AG04449 (cell line): ENCODE measurements around the gene MBLAC1.
A peak's percentile ranks its signal among the peaks of the same experiment; 100 is the strongest.

Experiments used
- CTCF ChIA-PET: fragments of 350-600 bp; formaldehyde crosslinking; extraction: SDS; loops from one replicate; lab custom pipeline; 2021; ENCODE audit warnings: antibody characterized with exemption; lab: Yijun Ruan, JAX
- POLR2A ChIA-PET: fragments of 400-600, 350-600 bp; formaldehyde crosslinking; extraction: SDS; loops from one replicate; lab custom pipeline; 2020; ENCODE audit warnings: antibody characterized with exemption, inconsistent platforms; lab: Yijun Ruan, JAX
- DNase-seq: peaks from one replicate; pipeline ENCODE4 v3.0.0-alpha.2; 2010; ENCODE audit warnings: low read depth, low spot score
- H3K4me3 ChIP-seq: 2 replicates; pipeline ENCODE4 v1.5.1; 2011; ENCODE audit warnings: low read depth, mild to moderate bottlenecking, control low read depth, low read length
- CTCF ChIP-seq: IDR thresholded peaks from one replicate; pipeline ENCODE4 v1.5.1; 2011; ENCODE audit warnings: mild to moderate bottlenecking, moderate library complexity, low read length, control low read depth, inconsistent platforms; ENCODE audit not compliant: insufficient read depth; ENCODE audit errors: missing control alignments

Gene MBLAC1

GRCh38 chr7:100082978-100083377 lies 43.8 kb upstream of the MBLAC1 start:
- POLR2A ChIA-PET: no interaction called here
- DNase-seq: no peak
- no peak for TF ChIP-seq CTCF
- CTCF ChIA-PET: interaction anchor here (0.7 to 8.4 kb wide), 12 partner anchors 8 to 166 kb away, joined by 3 to 105 read pairs (median 4); partner anchors contain the start of genes MCM7 and ZSCAN21
- H3K4me3 ChIP-seq: no peak overlapping the region

GRCh38 chr7:100085515-100085914 lies 41.3 kb upstream of the MBLAC1 start:
- no peak for TF ChIP-seq CTCF
- CTCF ChIA-PET: interaction anchor here (1.1 to 8.4 kb wide), 3 partner anchors 15 to 106 kb away, joined by 4 to 105 read pairs (median 6); no protein-coding TSS in a partner anchor
- no peak for DNase-seq
- POLR2A ChIA-PET: no interaction called here
- H3K4me3 ChIP-seq: no peak overlapping the region

GRCh38 chr7:100087055-100087750 lies 39.6 kb upstream of the MBLAC1 start:
- ChIA-PET POLR2A (interaction anchor here (0.6 to 1.5 kb wide), 2 partner anchors 14 to 342 kb away, joined by 4 to 10 read pairs; partner anchors contain the start of genes AP4M1, MCM7 and MEPCE), CTCF (interaction anchor here (0.7 to 8.4 kb wide), 3 partner anchors 13 to 94 kb away, joined by 3 to 105 read pairs (median 7); no protein-coding TSS in a partner anchor)
- DNase-seq: peak; percentile 97
- TF ChIP-seq CTCF: no peak
- no peak overlapping the region for H3K4me3 ChIP-seq

GRCh38 chr7:100088095-100088620 lies 38.6 kb upstream of the MBLAC1 start:
- TF ChIP-seq CTCF: no peak
- H3K4me3 ChIP-seq: peak overlapping the region; percentile 89
- DNase-seq: no peak
- ChIA-PET POLR2A (interaction anchor here (0.6 to 1.2 kb wide), 2 partner anchors 13 to 38 kb away, joined by 3 to 14 read pairs; partner anchors contain the start of genes AP4M1, MCM7 and ZSCAN21), CTCF (interaction anchor here (1.0 to 1.9 kb wide), 2 partner anchors 9 to 12 kb away, joined by 3 to 7 read pairs; no protein-coding TSS in a partner anchor)

- no peak for TF ChIP-seq CTCF
- H3K4me3 ChIP-seq: peak within 1 kb of the TSS; percentile 89
- ChIA-PET CTCF (interaction anchor here (1.0 to 1.9 kb wide), 2 partner anchors 9 to 11 kb away, joined by 3 to 7 read pairs; no protein-coding TSS in a partner anchor), POLR2A (interaction anchor here (0.6 to 2.1 kb wide), 3 partner anchors 12 to 39 kb away, joined by 3 to 14 read pairs (median 11); partner anchors contain the start of genes AP4M1, MCM7 and ZSCAN21)
- no peak for DNase-seq
Observed at GRCh38 chr7:100088621-100089457, 37.9 kb upstream of the MBLAC1 start, which contains the start of gene COPS6. Gene COPS6 (plus strand): TSS chr7:100088969. CDS start chr7:100088991, 22 bp downstream.
